Stimulated activated CD4-positive, alpha-beta T cell treated with anti-CD3 and anti-CD28 coated beads, TNF-alpha, amount 100 ng/mL, for 24 hours (primary cell): ENCODE measurements around the gene HK1.

ENCODE experiments used
- DNase-seq, 3 experiments: peaks; one replicate each; pipeline ENCODE4 v3.0.0-alpha.2; 2020; ENCODE audit warnings: low read depth in 3 of 3

Gene HK1

DNA sequence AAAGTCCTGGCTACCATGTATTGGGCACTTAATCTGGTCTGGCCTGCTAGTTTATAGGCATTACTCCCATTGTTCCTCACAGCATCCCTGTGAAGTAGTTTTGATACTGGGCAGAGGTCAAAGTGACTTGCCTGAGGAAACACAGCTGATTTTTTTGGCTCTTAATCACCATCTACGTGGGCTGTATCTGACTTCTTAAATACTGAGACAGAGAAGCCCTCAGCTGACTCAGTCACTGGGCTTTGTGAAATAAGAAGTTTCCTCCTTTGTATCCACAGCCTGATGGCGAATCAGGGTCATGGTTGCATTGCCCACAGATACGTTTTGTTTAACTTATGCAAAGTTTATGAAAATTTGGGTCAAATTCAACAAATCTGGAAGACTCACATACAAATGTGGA is 125.2 kb downstream of the HK1 start:
- DNase-seq, result no peak

DNA sequence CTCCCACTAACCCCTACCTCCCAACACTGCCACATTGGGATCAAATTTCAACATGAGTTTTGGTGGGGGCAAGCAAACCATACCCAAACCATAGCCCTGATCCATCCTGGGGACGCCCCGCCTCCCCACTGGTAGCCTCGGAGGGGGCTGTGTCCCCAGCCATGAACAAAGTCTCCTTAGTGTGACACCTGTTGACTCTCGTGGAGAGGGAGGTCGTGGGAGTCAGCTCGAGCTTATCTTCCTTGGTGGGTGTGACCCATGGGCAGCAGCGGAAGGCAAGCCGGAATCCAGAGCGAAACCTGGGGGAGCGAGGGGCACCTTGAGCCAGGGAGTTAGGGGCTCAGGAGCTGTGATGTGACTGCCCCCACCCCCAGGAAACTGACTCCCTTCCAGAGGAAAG is 126.5 kb downstream of the HK1 start:
- DNase-seq, result no peak

DNA sequence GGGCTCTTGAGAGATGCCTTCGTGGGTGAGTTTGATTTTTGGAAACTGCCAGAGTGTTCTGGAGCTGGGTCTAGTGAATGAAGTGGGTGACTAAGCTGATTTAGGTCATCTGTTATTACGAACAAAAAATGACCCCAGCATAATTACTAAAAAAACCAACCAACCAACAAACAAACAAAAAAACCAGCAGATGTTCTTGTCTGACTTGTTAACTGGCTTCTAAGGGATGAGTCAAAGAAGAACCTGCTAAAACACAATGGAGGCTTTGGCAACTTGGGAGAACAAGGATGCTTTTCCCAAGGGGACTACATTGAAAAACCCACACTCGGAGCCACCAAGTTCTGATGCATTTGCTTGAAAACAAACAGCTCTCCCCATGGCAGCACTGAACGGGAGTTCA is 126.9 kb downstream of the HK1 start:
- DNase-seq, result no peak

DNA sequence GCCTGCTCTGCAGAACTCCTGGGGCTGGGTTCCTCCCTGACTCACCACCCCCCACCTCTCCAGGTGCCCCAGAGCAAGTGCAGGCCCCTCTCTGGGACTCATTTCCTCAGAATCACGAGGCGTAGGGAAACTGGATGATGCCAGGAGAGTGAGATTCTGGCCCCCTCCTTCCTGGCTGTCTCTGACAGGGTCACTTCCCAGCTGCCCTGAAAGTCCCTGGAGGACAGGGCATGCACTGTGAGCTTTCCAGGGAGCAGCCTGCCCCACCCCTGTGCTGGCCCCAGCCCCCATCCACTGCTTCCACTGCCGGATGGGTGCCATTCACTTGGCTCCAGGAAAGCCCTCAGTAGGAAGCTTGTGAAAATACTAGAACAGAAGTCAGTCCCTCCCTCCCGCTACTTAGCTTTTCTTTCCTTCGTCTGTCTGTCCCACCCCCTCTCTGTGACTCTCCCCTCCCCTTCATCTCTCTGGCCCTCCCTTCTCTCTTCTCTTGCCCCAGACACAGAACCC is 128.1 kb downstream of the HK1 start:
- DNase-seq, result no peak

DNA sequence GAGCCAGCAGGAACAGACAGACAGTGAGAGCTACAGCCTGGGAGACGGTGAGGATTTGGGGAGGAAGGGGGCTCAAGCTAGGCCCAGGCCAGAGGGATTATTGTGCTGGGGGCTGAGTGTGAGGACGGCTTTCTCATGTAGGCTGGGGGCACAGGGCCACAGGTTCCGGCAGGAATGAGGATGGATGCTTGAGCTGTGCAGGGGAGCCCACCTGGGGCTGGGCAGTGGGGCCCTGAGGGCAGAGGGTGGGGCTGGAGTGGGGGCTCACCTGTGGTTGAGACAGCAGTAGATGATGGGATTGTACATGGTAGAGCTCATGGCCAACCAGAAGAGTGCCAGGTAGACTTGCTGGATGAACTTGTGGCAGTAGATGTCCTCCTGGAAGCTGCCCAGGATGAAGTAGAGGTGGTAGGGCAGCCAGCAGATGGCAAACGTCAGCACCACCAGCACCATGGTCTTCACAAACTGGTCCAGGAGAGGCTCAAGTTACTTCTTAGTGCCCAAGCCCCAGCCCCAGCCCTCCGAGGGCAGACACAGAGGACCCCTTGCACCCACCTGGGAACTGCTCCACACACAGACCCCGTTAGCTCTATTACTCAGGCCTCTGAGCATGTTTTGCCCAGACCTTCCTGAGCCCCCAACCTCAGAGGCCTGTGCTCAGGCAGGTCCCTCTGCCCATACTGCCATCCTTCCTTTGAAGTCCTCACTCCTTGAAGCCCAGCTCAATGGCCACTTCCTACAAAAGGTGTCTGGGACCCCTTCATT is 128.7 kb downstream of the HK1 start:
- no peak for DNase-seq

DNA sequence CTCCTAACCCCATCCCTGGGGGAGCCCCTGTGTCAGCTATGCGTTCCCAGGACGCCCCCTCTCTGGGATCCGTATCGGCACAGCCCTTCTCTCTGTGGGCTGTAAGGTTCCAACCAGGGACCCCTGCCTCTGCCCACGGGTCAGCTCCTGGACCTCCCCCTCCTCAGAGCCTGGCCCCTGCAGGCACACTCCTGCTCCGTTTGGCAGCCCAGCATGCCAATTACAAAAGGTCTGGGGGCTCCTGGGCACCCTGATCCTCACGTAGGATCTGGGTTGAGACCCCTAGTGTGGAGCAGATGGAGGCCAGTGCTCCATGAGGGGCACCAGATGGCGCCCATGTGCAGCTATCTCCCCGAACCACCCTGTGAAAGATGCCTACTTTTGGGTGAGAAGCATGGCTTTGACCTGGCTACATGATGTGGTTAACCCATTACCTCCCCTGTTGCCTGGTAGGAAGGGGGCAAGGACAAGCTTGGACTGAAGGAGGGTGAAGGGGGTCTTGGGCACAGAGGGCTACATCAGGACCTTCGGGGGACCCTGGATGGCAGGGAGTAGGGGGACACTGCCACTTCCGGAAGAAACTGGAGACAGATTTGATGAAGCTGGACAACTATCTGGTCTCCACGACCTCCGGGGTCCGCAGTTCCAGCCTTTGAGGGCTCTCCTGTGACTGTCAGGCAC is 129.5 kb downstream of the HK1 start:
- DNase-seq, result no peak

DNA sequence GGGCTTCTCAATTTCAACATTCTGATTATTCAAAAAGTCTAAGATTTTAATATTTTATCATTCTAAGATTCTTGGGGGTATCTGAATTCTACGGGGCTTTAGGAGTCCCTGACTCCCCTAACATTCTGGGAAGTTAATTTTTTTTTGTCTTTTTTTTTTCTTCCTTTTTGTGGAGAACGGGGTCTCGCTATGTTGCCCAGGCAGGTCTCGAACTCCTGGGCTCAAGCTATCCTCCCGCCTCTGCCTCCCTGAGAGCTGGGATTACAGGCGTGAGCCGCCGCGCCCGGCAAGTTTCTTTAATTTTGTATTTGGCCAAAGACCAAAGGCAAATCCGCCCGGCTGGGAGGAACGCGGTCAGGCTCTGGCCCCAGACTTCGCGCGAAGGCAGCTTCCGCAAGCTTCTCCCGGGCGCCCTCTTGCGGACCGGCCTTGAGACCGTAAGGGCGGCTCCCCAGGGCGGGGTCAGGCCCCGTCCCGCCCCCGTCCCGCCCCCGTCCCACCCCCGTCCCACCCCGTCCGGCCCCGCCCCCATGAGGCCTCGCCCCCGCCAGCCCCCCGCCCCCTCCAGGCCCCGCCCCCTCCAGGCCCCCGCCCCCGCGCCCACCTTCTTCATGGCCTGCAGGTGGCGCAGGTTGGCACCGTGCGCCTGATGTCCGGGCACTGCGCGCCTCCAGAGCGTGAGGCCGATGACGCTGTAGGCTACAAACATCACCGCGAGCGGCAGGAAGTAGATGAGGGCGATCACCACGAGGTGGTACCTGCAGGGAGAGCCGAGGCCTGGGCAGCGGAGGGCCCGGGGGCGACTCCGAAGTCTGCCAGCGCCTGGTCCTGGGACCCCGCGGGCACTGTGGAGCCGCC is 130.3 kb downstream of the HK1 start:
- peak; percentile 74 to 87 (median 77) for DNase-seq

DNA sequence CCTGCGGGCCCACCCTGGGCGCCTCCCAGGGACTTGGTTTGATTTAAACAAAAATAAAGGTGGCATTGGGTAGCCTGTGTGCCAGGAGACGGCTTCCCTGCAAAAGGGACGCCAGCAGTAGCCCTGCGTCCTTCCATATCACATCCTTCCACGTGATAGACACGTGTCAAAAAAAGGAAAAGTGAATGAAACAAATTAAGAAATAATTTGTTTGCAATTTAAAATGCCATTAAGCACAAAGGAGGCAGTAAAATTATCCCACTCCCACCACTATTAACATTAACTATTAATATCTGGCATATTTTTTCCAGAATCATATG is 130.8 kb downstream of the HK1 start:
- no peak for DNase-seq

DNA sequence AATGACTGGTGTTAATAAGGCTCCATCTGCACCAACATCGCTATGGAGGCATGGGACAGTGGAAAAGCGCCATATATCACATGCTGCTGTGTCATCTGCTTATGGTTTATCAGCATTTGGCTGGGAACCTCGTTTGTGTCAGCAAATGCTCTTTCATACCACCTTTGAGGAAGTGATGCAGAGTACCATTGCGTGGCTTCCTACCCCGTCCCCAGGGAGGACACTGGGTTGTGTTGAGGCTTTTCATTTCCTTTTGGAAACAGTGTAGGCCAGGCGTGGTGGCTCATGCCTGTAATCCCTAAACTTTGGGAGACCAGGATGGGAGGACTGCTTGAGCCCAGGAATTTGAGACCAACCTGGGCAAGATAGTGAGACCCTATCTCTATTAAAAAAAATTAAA is 131.7 kb downstream of the HK1 start:
- DNase-seq, result no peak

DNA sequence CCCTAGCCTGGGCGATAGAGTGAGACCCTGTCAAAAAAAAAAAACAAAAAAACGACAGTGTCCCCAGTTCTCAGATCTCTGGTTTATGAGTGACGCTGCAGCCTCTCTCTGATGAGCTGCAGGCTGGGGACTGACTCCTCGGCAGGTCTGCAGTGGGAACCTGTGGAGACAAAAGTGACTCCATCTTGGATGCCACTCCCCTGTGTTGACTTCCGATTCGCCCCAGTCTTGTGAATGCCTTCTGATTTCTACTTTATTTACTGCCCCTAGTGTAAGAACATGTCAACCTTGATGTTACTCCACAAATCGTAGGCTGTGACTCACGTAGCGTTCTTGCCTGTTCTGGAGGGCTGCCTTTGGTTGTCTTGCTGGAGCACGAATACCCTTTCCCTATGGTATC is 132.2 kb downstream of the HK1 start:
- DNase-seq, result no peak

DNA sequence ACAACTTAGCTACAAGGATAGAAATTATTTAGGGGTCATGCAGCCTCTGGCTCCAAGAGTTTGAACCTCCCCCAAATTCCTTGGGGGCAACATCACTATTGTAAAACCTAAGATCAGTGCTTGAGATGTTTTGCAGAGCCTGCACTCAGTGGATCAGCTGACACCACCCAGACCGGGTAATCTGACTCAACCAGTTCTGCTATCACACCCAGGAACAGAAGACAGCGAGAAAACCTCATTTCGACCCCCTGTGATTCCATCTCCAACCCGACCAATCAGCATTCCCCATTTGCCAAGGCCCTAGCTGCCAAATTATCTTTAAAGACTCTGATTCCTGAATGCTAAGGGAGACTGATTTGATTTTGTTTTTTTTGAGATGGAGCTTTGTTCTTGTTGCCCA is 133.2 kb downstream of the HK1 start:
- DNase-seq, result no peak

DNA sequence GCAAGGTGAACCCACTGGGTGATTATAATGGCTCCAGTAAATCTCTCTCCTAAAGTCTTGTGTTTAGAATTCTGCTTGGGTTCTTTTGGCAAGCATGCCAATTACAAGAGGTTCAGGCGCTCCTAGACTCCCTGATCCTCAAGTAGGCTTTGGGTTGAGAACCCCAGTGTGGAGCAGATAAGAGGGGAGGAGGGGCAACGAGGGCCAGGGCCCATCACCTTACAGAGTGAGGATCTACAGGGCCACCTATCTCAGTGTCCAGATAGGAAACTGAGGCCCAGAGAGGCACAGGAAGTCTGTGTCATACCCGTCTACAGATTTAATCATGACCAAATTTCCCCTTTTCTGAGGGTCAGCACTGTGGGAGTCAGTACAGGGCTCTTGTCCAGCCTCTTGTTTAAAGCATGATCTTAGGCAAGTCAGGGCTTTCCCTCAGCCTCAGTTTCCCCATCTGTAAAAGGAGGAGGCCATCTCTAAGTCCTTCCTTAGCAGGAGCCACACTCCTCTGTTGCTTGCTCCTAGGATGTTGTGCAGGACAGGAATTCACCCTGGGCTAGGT is 134.0 kb downstream of the HK1 start:
- no peak for DNase-seq

DNA sequence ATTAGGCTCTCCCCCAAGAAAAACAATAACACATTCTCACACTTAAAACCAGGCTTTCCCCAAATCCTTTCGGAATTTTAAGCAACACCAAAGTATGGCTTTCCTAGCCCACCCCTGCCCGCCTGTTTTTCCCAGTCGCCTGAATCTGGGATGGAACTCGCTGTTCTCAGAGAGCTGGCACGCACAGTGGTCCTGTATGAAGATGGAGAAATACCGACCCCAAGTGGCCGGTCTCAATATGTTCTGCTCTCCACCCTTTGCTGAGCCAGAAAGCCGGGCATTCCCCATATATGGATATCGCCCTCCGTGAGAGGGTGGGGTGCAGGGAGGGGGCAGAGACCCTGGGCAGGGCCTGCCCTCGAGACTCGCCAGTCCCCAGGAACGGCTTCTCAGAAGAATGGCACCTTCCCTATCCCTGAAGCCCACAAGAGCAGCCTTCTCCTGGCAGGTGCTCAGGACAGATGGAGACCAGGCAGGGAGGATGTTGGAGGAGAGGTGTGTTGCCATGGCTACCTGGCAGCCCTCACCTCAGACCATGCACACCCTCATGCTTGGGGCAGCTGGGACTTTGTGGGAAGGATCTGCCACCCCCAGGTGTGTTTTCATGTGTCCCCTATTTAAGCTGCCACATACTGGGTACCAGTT is 135.0 kb downstream of the HK1 start:
- DNase-seq, result no peak

DNA sequence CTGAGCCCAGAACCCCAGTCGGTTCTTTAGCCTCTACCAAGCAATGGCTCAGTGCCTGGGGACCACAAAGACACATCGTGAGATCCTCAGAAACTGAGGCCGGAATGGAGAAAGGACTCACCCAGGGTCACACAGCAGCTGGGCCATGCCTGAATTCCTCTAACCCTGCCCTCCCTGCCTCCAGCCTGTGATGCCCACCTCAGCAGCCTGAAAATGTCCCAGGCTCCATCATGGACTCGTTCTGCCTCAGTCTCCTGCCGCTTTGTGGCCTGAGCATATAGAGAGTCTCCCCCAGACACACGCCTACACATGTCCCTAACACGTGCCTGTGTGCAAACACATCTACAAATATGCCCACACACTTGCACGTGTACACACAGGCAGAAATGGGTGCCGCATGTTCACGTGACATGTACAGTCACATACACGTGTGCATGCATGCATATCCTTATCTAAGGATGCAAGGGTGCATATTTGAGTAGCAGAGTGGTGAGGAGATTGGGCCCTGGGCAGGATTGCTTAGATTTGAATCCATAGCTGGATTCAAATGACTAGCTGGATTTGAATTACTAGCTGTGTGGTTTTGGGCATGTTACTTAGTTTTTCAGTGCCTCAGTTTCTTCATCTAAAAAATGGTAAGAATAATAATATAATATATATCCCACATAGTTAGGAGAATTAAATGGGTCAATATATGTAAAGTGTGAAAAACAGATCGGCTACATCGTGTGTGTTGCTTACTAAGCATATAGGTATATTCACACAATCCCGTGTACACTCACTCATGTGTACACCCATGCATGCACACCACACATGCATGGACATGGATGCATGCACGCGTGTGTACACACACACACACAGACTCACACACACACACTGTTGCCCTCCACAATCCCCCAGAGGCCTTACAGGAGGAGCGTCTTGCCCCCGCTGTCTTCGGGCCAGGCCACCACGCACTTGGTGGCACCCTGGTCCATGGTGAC is 136.0 kb downstream of the HK1 start:
- no peak for DNase-seq

DNA sequence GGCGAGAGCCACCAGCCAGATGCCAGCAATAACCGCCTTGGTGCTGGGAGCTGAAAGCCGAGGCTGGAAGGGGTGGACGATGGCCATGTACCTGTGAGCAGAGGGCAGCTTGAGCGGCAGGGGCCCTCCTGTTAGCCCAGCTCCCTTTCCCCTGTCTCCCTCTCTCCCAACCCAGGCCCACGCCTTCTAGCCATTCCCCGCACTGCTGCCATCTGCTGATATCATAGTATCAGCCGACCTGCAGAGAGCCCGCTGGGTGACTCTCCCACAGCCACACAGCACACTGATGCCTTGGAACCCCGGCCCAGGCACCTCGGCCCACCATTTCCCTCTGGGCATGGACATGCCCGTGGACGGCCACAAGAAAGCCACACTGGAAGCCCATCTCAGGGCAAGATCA is 136.8 kb downstream of the HK1 start:
- no peak for DNase-seq

DNA sequence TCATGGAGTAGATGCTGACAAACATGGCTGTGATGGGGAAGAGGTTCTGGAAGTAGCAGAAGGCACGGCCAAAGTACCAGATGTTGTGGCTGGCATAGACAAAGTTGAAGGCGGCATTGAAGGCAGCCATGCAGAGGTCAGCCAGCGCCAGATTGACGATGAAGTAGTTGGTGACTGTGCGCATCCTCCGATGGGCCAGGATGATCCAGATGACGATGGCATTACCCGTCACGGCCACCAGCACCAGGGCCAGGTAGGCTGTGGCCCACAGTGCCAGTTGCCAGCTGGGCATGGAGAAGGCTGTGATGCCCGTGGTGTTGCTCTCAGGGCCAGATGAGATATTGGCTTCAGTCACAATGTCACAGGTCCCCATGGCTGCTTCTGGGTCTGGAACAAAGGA is 137.7 kb downstream of the HK1 start:
- no peak for DNase-seq

DNA sequence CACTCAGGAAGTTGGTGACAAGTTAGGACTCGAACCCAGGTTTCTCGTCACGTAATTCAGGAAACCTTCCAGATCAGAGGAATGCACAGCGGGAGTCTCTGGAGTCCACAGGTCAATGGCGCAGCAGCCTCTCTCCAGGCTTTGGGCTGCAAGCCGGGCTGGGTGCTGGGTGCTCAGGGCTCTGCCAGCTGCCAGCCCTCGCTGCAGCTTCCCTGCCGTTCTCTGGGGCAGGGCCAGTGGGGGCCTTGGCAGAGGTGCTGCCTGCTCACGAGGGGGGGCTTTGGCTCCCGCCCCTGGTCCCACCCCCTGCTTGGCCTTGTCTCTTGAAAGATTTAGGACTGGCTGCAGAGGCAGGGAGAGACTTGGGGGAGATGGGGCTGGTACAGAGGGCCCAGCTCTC is 138.4 kb downstream of the HK1 start, which contains the start of gene TACR2:
Gene TACR2, minus strand, starts transcription at position 224 of the 400 bp plus-strand sequence. CDS start 595 bp downstream, outside the sequence.
- DNase-seq, result no peak

DNA sequence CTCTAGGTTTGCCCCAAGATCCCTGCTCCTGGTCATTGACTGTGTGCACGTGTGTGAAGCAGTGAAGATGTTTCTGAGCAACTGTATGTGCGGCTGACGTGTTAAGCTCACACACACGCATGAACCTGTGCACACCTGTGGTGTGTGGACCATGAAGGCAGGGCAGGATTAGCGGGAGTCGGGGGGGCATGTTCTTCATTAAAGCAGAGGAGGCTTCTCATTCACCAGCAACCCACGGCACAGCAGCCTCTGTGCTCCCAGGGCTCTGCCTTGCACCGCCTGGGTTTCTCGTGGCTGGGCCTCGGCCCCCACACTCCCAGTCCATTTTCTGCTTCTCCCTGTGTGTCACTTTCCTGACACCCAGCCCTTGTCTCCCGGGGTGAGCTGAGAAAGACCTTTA is 139.2 kb downstream of the HK1 start:
- no peak for DNase-seq

DNA sequence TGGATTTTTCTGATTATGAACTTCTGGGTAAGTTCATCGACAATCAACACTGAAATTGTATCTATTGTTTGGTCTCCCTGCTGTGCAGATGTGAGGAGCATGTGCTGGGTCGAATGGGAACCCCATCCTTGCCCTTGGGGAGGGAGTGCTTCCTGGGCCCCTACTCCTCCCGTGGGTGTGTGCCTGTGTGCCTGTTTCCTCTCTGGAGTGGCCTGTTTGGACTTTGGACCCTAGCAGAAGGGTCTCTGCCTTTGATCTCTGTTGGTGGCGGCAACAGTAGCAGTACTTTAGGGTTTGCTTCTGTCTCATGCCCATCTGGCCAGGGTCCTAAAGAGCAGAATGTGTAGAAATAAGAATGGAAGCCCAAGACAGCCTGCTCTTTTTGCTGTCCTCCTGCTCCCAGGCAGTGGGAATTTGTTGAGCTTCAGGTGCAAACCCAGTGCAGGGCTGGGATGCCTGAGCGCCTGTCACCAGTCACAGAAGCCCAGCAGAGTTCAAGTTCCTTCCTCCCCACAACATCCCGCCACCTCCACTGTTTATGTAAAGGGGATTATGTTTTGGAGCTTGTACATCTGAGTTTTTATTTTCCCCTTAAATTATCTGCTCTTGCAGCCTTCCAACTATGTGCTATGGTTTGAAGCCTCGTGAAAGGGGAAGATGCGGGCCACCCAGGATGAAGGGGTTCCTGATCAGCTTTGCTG is 139.9 kb downstream of the HK1 start:
- DNase-seq, result no peak
